ENCODE measurements around the gene ZC2HC1C.

DNA sequence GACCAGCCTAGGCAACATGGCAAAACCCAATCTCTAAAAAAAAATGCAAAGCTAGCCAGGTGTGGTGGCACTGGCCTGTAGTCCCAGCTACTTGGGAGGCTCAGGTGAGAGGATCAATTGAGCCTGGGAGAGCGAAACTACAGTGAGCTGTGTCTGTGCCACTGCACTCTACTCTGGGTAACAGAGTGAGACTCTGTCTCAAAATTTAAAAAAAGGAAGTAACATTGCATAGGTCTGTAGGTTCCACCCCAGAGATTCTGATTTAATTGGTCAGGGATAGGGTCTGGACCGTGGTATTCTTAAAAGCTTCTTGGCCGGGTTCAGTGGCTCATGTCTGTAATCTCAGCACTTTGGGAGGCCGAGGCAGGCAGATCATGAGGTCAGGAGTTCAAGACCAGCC lies 26.2 kb downstream of the ZC2HC1C start:
- TF ChIP-seq CTCF (IDR thresholded peaks at IDR 0.05; ENCODE audit: poor library complexity) (no peak), EZH2 (IDR thresholded peaks at IDR 0.05; ENCODE audit: borderline replicate concordance) (no peak)

Data from hepatocyte (in vitro differentiated cells).